AG08396 (cell line): ENCODE data around the gene MAPK10.

Experiments used
- DNase-seq: peaks from one replicate; pipeline ENCODE4 v3.0.0; 2012; ENCODE audit warnings: low spot score, mixed read lengths

The MAPK10 gene

DNA sequence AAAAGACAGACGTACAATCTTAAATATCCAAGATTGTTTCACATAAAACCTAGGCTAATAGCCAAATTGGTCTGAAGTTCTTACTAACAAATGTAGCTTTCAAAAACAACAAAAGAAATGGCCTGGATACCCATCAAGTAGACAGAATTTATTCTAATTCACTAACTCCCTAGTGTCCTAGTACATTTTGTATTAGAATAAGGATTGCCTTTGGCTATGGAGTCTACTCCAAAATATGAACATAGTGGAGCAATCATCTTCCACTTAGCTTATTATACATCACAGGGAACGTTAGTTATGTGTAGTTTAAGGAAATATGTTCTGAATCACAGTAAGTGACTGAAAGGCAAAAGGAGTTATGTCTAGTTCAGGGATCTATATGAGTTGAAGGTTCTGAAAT lies 81.7 kb downstream of the MAPK10 start:
- DNase-seq = no peak

DNA sequence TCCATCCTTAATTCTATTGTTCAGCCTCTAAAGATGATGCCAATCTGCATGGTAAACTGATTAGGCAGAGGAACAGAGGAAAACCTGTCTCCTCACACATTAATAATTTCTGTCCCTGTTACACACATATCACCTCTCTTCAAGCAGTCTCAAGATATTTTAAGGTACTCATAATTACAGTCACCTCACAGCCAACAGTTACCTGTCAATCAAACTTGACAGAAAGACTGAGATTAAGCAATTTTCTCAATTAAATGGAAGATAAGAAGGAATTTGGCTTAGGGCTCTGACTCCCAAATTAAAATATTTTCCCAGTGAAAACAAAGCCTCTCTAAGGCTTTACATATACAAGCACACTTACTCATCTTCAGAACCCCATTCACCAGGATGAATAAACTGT lies 85.2 kb downstream of the MAPK10 start:
- no peak for DNase-seq

DNA sequence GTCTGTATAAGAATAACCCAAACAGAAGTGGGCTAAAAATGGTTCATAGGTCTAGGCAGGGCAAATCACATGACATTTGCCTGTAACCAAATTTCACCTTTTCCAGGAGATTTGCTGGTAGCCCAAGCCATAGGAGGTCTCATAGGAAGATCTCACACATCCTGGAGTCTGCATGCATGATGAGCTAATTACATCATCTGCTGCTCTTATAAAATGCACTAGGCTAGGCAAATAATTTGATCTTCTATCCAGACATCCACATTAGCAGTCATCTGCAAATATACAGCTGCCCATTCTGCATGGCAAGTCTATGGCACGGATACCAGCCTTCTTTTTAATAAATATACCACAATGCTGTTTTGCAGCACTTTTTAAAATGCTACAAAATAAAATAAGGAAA lies 87.2 kb downstream of the MAPK10 start:
- DNase-seq = no peak

DNA sequence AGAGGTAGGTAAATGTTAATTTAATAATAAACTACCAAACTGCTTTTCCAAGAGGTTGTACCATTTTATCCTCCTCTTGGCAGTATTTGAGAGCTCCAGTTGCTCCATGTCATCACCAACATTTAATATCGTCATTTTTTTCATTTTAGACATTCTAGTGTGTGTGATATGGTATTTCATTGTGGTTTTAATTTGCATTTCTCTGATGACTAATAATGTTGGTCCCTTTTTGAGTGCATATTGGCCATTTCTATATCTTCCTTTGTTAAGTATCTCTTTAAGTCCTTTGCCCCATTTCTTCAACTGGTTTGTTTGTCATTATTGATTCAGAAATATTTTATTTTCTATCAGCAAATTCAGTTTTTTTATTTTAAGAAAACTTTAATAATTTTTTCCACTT lies 88.8 kb downstream of the MAPK10 start:
- no peak for DNase-seq

DNA sequence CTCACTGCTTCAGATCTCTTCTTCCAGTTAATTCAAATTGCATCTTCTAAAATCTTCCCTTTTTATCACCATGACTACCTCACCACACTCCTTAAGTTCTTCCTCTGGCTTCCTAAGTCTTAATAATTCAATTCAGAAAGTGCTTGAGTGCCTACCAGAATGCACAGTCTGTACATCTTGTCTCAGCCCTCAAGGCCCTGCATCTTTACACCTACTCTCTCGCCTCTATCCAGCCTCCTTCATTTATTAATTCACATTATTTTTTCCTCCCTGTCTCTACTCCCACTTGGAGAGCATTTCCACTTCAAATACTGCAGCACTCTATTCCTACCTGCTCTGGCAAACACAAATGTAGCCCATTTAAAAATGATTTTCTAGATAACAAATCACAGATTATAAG lies 90.5 kb downstream of the MAPK10 start:
- no peak for DNase-seq

DNA sequence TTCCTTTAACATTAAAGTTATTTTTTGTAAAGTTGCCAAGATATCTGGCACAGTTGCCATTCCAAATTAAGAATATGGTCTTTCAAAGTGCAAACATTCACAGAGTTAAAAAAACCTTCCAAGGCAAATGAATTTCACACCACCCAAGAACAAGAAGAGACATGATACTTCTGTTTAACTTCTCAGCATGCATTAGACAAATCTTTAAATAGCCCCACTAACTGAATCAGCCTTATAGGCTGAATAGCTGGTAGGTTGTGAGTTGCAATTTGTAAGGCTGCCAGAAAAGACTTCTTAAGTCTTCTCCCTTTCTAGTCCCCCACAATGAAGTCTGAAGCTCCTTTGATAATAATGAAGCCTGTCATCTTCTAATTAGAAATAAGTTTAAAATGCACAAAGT lies 95.6 kb downstream of the MAPK10 start:
- no peak for DNase-seq

DNA sequence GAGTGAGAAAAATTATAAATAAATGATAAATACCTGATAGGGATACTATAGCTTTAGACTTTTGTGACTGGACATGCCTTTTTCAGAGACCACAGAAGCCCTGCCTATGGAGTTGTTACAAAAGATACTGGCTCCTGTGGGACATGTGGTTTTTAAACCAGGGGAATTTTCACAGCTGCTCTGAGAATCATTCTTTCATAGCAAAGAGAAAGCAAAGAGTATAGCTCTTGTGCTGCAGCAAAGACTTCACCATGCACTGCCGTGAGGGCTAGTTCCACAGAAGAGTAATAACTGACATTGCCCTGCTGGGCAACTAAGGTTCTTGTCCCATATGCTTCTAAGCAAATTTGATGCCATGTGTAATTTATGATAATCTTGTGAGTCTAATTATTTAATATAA lies 98.2 kb downstream of the MAPK10 start:
- no peak for DNase-seq

GRCh38 chr4:86256086-86256485 lies 103.8 kb downstream of the MAPK10 start:
- no peak for DNase-seq

DNA sequence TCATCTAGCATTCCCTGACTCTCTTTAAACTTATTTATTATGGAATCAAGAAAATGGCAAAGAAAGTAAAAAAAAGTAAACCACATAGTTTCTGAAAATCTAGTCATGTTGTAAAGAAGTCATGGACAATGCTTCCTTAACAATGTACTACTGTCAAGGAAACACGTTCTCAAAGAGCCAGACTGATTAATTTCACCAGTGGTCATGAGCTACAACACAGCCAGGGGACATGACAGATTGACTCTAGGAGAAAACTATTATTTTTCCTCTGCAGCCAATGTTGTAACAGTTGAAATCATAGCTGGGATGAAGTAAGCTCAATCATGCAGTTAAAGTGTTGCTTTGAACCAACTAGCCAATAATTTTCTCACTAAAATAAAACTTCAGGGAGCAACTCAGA lies 109.2 kb downstream of the MAPK10 start:
- no peak for DNase-seq

DNA sequence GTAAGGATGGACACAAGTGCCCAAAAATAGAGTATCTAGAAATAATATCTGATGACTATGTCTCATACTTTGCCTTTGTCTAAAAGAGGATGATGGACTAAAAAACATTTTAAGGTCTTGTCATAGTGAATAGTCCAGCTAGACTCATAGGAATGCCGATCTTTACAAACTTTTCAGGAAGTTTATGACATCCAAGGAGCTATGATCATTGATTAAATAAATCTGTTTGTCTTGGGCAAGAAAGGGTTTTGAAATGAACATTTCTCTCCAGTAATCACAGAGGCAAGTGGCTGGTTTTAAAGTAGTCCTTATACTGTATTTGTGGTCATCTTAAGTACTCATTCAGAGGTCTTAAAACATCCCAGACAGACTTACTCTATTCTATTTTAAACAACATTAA lies 109.8 kb downstream of the MAPK10 start:
- no peak for DNase-seq

- DNase-seq = no peak
These were observed 110.8 kb downstream of the MAPK10 start for GRCh38 chr4:86249074-86249473.

DNA sequence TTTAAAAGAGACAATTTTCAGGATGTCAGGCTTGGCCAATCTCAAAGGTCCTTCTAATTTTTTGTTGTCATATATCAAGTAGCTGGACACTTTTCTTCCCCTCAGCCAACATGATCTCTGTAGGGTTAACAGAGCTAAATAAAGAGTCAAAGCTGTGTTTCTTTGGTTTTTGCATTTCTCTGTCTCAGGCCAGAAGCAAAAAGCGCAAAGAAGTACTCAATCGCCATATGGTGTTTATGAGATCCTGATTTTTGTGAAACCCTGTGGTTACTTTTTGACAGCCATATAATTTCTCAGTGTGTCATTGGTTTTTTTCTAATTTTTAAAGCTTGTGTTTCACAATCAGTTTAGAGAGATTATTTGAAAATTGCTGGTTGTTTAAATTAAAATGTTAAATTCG lies 111.9 kb downstream of the MAPK10 start:
- DNase-seq = no peak

DNA sequence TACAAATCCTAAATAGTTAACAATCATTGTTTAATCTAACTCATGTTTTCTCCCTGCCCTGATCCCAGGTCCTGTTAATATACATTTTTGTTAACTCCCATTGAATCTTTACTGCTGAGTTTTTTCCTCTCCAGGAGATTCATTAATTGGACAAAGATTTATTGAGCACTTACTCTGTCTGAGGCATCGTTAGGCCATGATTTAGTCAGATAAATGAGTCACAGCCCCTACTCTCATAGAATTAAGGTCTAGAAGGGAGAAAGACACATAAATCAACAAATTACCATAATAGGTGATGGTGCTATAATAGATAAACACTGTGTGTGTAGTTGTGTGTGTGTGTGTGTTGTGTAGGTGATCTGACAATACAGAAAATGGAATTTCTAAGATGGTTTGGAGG lies 112.5 kb downstream of the MAPK10 start:
- no peak for DNase-seq

GRCh38 chr4:86243750-86244149 lies 116.1 kb downstream of the MAPK10 start:
- DNase-seq = no peak

DNA sequence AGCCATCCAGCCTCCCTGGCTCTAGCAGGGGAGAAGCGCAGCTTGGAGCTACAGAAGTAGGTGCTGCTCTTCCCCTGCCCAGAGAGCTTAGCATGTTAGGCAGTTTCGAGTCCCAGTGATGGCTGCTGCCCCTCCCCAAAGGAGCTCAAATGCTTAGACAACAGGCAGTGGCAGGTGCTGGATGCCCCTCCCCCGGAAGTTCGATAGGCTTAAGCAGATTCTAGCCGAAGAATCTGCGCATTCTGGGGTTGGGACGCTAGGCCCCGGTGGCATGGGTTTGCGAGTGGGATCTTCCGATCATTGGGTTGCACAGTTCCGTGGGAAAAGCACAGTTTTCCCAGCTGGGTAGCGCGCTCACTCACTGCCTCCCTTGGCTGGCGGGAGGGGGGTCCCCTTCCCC lies 117.2 kb downstream of the MAPK10 start:
- DNase-seq = no peak

- no peak for DNase-seq
These were observed 124.3 kb downstream of the MAPK10 start for GRCh38 chr4:86235549-86235948.

GRCh38 chr4:86233681-86234080 lies 126.2 kb downstream of the MAPK10 start:
- DNase-seq = peak; percentile 5

DNA sequence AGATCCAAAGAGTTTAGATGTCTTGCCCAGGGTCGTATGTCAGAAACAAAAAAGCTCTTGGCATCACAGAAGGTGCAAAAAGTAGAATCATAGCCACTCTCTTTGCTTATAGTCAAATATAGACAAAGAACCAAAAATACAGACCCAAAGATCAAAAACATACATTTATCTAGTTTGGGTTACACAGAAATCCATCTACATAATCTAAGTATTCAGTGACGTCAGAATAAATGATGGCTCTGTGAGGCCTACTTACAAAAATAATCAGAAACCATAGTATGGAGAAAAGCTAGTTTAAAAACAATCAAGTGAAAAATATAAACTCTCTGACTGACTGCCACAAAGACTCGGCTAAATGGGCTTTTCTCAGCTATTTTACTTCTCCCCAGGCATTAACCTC lies 126.8 kb downstream of the MAPK10 start:
- no peak for DNase-seq

- peak; percentile 14 for DNase-seq
These were observed 136.4 kb downstream of the MAPK10 start for GRCh38 chr4:86223472-86223871.

- no peak for DNase-seq
These were observed 138.9 kb downstream of the MAPK10 start for GRCh38 chr4:86221002-86221401.

DNA sequence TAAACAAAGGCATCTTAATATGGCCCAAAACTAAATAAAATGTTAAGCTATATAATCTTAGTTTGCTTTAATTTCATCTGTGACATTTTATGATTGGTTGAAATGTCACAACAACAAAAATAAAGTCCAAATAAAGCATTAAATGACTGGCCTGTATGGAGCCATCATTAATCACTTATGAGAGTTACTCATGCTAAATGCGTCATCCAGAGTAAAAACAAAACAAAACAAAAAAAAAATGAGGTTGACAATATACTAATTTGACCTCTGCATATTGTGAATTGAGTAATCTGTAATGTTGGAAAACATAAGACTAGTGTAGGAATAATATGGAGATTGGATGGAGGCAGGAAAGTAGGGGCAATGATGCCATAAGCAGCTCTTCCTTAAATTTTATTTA lies 139.7 kb downstream of the MAPK10 start:
- no peak for DNase-seq

- DNase-seq = no peak
These were observed 140.9 kb downstream of the MAPK10 start for GRCh38 chr4:86218746-86219473.

- no peak for DNase-seq
These were observed 156.7 kb downstream of the MAPK10 start for GRCh38 chr4:86203176-86203575.

DNA sequence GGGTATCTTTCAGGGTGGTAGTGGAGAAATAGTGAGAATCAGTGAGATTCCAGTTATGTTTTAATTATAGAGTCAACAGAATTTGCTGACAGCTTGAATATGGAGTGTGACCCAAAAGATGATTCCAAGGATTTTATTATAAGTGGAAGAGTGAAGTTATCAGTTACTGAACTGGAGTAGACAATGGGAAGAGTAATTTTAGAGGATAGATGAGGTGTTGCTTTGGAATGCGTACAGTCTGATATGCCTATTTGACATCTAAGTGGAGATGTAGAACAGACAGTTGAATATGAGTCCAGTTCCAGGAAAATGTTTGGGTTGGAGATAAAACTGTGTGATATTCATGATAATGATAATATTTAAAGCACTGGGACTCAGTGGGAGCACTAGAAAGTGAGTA lies 174.2 kb downstream of the MAPK10 start:
- no peak for DNase-seq

DNA sequence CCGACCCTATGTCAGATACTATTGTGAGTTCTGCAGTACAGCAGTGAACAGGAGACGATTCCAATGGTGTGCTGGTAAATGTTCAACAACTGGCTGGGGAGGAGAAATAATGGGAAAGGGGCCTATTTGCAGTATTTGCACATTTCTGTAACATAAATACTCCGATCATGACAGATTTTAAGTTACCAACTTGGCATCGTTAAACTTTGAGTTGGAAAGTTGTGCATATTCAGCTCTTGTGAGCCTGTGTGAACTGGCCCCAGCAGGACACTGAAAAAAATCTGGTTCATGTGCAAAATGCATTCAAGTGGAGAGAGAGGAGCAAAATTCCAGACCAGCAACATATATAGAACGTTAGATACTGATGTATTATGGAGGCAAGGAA lies 175.0 kb downstream of the MAPK10 start:
- DNase-seq = no peak
